HG02642 (cell line): Measurements from ENCODE around the gene PTAFR.

Experiments used
- ATAC-seq: cut with Tn5 transposase; IDR thresholded peaks from one replicate; pipeline ENCODE4 v1.9.1; 2021; ENCODE audit warnings: mild to moderate bottlenecking; ENCODE audit not compliant: unreplicated experiment, poor library complexity

Gene PTAFR

DNA sequence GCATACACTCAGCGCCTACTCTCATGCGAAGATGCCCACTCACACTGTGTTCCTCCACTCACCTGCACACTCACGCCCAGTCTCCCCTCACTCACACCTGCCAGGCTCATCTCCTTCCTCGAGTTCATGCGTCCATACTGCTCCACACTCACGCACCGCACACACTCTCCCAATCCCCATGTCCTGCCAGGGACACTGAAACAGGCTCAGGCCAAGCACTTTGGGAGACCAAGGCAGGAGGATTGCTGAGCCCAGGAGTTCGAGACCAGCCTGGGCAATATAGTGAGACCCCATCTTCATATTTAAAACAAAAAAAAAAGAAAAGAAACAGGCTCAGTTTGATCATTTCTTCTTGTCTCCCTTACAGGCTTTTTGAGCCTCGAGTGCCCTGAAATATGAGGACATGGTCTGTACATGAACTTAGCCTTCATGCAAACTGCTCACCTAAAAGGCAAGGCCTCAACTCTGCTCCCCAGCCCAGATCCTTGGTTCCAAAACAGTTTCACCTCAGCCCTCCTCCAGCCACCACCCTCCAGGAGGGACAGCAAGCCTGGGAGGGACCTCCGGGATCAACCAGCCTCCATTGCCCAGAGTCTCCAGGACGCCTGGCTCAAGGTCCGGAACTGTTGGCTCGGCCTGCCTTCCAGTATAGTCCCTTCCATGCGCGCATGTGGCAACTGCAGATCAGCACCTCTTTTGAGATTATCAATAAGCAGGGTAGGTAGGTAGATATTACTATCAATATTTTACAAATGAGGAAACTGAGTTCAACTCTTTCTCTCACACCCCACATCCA, 2.4 kb upstream of the PTAFR start:
- ATAC-seq = no peak

- ATAC-seq = no peak
Measured at GRCh38 chr1:28175955-28176485, 470 bp downstream of the PTAFR start.

GRCh38 chr1:28173980-28174297, 2.6 kb downstream of the PTAFR start:
- no peak for ATAC-seq

DNA sequence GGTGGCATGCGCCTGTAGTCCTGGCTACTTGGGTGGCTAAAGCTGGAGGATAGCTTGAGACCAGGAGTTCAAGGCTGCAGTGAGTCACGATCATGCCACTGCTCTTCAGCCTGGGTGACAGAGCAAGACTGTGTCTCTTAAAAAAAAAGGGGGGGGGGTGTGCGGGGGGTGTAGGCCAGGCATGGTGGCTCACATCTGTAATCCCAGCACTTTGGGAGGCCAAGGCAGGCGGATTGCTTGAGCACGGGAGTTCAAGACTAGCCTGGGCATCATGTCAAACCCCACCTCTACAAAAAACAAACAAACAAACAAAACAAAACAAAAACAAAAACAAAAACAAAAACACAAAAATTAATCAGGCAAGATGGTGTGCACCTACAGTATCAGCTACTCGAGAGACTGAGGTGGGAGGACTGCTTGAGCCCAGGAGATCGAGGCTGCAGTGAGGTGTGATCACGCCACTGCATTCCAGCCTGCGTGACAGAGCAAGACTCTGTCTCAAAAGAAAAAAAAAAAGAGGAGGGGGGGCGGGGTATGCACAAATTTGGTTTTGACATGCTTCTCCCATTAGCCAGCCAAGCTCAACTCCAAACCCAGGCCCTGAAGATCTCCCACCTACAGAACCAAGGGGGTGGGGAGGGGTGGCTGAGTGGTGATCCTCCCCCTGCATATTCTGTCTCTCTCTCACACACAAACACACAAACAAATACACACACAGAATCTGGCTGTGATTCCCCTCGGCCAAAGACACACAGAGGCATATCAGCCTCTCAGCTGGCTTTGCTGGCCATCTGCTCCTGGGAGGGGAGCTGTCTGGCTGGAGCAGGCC, 3.1 kb downstream of the PTAFR start:
- no peak for ATAC-seq

GRCh38 chr1:28172713-28173150, 3.8 kb downstream of the PTAFR start:
- peak; percentile 68 for ATAC-seq

- ATAC-seq = no peak
Measured at GRCh38 chr1:28171246-28171645, 5.2 kb downstream of the PTAFR start.

- no peak for ATAC-seq
Measured at GRCh38 chr1:28170001-28170596, 6.4 kb downstream of the PTAFR start.

DNA sequence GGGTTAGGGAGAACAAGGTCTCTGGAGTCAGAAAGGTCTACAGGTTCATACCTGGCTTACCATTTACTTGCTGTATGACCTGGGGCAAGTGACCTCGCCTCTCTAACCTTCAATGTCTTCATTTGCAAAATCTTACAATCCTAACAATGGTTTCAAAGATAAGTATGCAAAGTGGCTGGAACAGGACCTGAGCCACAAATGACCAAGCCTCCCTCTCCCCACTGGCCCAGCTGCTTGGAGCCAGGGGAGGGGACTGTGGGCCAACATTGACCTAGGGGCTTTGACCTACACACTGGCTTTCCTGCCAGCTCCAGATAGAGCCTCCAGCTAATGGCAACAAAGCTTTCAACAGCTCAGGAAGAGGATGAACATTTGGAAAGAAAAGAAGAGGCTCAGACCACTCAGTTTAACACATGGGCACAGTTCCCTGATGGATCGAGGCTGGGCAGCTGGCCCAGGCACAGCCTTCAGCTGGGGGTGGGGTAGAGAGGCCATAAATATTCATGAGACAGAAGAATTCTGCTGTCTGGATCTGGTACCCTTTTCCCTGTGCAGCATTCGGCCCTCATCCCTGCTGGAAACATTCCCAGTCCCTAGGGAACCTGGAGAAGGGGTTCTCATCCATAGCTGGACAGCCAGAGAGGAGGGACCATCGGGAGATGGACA, 12.9 kb downstream of the PTAFR start:
- no peak for ATAC-seq

GRCh38 chr1:28162151-28162550, 14.3 kb downstream of the PTAFR start:
- ATAC-seq = no peak

DNA sequence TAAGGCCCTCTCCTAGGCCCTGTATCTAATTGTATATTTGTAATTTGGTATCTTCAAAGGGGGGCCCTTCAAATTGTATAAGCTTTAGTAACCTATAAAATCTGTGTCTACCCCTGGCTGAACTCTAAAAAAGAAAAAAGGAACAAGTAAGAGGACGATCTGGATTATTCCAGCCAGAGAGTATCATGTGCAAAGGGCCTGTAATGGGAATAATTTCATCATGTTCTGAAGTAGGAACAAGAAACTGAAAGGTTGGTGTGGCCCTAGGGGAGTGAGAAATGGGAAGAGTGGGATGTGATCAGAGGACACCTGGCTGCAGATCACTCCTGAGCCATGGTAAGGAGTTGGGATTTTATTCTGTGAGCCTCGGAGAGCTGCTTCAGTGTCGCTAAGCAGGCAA, 14.7 kb downstream of the PTAFR start:
- ATAC-seq = no peak

DNA sequence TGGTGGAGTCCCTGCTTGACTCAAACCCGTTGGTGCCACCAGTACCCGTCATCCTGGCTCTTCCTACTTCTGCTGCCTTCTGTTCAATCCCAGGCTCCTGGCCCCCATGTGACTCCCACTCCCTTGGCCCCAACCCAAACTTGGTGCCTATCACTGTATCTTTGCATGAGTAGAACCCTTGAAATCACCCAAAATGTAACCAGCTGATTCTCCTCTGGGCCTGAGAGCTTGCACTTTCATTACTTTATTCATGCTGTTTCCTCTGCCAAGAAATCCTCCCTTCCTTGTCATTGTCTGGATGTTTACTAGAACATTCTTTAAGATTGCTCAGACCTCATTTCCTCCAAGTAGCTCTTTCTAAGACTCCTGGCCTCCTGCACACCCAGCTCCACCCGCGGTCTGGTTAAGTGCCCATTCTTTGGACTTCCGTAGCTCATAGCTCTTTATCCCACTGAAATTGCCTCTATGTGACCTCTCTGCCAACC, 15.7 kb downstream of the PTAFR start:
- ATAC-seq = no peak

DNA sequence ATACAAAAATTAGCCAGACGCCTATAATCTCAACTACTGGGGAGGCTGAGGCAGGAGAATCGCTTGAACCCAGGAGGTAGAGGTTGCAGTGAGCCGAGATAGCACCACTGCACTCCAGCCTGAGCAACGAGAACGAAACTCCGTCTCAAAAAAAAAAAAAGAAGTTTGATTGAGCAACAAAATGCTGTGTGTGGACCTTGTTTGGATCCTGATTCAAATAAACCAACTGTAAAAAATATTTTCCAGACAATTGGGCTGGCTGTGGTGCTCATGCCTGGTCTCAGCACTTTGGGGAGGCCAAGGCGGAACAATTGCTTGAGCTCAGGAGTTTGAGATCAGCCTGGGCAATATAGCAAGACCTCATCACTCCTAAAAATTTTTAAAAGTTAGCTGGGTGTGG, 16.8 kb downstream of the PTAFR start:
- no peak for ATAC-seq

DNA sequence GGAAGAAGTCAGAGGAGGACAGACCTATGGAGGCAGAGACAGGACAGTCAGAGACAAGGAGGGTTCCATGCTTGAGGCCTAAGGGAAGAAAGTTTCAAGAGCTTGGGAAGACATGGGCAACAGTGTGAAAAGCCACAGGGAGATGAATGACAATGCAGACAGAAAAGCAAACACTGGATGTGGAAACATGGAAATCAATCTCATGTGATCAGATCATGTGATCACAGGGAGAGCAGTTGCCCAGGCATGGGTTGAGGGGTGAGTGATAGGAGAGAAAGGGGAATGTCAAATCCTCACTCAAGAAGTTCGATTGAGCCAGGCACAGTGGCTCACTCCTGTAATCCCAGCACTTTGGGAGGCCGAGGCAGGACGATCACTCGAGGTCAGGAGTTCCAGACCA, 17.2 kb downstream of the PTAFR start:
- ATAC-seq = no peak

DNA sequence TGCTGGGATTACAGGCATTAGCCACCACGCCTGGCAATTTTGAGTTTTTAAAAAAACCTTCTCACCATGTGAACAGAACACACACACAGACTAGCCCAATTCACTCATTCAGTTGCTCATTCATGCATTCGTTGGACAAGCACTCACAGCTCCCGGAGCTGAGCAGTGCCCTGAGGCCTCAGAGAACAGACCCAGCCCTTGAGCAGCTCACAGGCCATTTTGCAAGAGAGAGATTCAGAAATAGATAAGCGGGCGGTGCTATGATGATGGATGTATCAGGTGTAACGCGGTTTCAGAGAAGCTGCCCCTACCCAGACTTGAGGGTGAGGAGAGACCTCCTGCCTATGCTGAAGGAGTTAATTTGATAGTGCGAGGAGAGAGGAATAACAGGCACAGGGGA, 18.6 kb downstream of the PTAFR start:
- no peak for ATAC-seq

DNA sequence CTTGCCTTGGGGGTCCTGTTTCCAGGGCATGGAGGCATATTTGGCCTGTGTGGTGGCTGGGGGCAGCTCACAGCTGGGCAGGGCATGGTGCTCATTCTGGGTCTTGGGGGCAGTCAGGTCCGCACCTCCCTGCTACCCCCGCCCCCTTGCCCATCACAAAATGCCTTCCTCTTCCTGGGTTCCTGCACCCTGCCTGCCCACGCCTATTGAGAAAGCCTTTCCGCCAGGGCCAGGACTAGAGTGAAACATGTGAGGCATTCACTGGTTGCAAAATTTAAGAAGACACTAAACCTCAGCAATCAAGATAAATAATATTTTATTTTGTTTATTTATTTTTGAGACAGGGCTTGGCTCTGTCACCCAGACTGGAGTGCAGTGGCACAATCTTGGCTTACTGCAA, 19.7 kb downstream of the PTAFR start:
- no peak for ATAC-seq

DNA sequence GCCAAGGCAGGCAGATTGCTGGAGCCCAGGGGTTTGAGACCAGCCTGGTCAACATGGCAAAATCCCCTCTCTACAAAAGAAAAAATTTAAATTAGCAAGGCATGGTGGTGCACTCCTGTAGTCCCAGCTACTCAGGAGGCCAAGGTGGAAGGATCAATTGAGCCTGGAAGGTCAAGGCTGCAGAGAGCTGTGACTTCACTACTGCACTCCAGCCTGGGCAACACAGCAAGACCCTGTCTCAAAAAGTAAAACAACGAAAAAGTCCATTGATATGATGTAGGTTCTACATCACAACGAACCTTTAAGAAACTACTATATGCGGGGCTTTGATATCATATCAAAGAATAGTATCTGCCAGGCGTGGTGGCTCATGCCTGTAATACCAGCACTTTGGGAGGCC, 20.9 kb downstream of the PTAFR start:
- no peak for ATAC-seq

DNA sequence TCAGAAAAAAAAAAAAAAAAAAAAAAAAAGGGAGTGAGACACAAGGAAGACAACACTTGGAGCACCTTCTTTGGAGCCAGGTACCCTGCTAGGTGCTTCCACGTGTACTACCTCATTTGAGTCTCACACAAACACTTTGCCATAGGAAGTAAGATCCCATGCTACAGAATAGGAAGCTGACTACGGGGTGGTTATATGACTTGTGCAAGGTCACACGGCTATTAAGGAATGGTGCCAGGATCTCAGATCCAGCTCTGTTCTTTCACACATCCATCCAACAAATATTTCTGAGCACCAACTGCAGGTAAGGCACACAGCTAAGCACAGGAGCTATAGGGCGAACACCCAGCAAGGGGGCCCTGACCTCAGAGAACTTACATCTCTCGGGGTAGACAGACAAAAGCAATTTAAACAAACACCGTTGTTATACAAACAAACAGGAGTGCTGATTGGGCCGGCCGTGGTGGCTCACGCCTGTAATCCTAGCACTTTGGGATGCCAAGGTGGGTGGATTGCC, 22.4 kb downstream of the PTAFR start:
- no peak for ATAC-seq

DNA sequence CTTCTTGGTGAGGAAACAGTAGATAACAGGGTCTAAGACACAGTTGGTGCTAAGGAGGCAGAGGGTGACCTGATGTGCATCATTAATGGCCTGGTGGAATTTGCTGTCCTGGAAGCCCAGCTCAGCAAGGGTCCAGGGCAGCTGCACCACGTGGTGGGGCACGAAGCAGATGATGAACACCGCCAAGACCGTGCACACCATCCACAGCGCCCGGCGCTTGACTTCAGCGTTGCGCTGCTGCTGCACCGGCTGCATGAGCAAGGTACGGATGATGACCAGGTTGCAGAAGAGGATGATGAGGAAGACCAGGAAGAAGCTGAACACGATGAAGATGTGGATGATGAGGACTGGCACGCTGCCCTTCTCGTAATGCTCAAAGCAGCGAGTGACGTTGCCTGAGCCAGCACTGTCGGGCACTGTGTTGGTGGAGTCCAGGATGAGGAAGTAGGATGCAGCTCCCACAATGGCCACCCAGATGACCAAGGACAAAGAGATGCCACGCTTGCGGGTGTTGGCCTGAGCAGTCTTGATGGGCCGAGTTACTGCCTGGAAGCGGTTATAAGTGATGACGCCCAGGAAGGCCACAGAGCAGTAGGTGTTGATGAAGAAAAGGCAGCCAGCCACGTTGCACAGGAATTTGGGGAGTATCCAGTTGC, 26.2 kb downstream of the PTAFR start:
- ATAC-seq = no peak

DNA sequence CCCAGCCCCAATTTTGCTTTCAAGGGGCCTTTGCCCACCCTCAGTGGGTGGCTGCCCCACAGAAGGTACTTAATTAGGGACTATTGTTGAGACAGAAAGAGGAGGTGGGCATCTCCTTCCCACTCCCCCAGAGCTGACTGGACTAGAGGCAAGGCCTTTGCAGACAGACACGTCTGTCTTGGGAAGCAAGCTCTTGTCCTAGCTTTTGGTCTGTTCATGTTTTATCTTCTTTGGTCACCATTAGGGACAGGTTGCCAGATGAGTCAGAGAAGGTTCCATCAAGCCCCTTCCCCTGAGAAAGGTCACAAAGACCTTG, 27.7 kb downstream of the PTAFR start:
- no peak for ATAC-seq
